Osteocyte (in vitro differentiated cells): ENCODE data around the gene TENM4. TPM values are rescaled to one million over a fixed set of nuclear protein-coding genes. Genes with fewer than 3 reads are reported as not detected.

Source experiments
- DNase-seq: peaks from one replicate; pipeline ENCODE4 v3.0.0; 2021; ENCODE audit warnings: mixed read lengths; ENCODE audit not compliant: unreplicated experiment; ENCODE audit errors: extremely low spot score
- H3K27ac Mint-ChIP-seq: one replicate; pipeline ENCODE4 v1.8.0; 2021; ENCODE audit warnings: mild to moderate bottlenecking, mixed read lengths; ENCODE audit not compliant: unreplicated experiment
- H3K27me3 Mint-ChIP-seq: one replicate; pipeline ENCODE4 v1.8.0; 2021; ENCODE audit warnings: mixed read lengths; ENCODE audit not compliant: unreplicated experiment
- H3K36me3 Mint-ChIP-seq: one replicate; pipeline ENCODE4 v1.8.0; 2021; ENCODE audit warnings: mixed read lengths; ENCODE audit not compliant: unreplicated experiment
- H3K4me1 Mint-ChIP-seq: one replicate; pipeline ENCODE4 v1.8.0; 2021; ENCODE audit warnings: mixed read lengths; ENCODE audit not compliant: unreplicated experiment
- H3K4me3 Mint-ChIP-seq: one replicate; pipeline ENCODE4 v1.8.0; 2021; ENCODE audit warnings: mild to moderate bottlenecking, moderate library complexity, mixed read lengths; ENCODE audit not compliant: unreplicated experiment
- H3K9me3 Mint-ChIP-seq: one replicate; pipeline ENCODE4 v1.8.0; 2021; ENCODE audit warnings: mixed read lengths; ENCODE audit not compliant: unreplicated experiment
- total RNA-seq: library from RNA; stranded (reverse); gene quantifications from 2 replicates; pipeline ENCODE4 v1.2.1, GENCODE V29; 2021
- TF ChIP-seq, protein P1 (sequence below): fragments of 200-600 bp; sonication (generic); IDR thresholded peaks from 2 replicates; pipeline ENCODE4 v1.5.0; 2021; ENCODE audit warnings: antibody characterized with exemption, mild to moderate bottlenecking, moderate library complexity

The TENM4 gene
- total RNA-seq, 1 donor from 2014 or later: 74.1 TPM

GRCh38 chr11:78630155-78630554 is 810.7 kb downstream of the TENM4 start:
- Mint-ChIP-seq H3K27ac (no peak overlapping the region), H3K36me3 (peaks cover 6% of the 10 kb centered on the region), H3K4me1 (no peaks in the 10 kb centered on the region)

GRCh38 chr11:78622666-78623065 is 818.2 kb downstream of the TENM4 start:
- Mint-ChIP-seq H3K9me3 (peaks cover 12% of the 10 kb centered on the region), H3K27ac (no peak overlapping the region), H3K36me3 (peaks cover 7% of the 10 kb centered on the region), H3K4me3 (no peak overlapping the region), H3K4me1 (no peaks in the 10 kb centered on the region), H3K27me3 (peaks cover 36% of the 10 kb centered on the region)
- no peak for DNase-seq
- TF ChIP-seq, protein P1, sequence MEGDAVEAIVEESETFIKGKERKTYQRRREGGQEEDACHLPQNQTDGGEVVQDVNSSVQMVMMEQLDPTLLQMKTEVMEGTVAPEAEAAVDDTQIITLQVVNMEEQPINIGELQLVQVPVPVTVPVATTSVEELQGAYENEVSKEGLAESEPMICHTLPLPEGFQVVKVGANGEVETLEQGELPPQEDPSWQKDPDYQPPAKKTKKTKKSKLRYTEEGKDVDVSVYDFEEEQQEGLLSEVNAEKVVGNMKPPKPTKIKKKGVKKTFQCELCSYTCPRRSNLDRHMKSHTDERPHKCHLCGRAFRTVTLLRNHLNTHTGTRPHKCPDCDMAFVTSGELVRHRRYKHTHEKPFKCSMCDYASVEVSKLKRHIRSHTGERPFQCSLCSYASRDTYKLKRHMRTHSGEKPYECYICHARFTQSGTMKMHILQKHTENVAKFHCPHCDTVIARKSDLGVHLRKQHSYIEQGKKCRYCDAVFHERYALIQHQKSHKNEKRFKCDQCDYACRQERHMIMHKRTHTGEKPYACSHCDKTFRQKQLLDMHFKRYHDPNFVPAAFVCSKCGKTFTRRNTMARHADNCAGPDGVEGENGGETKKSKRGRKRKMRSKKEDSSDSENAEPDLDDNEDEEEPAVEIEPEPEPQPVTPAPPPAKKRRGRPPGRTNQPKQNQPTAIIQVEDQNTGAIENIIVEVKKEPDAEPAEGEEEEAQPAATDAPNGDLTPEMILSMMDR: no peak

More at GRCh38 chr11:78630155-78630554, 810.7 kb downstream of the TENM4 start:
- TF ChIP-seq, protein P1: no peak
- Mint-ChIP-seq H3K9me3 (peaks cover 37% of the 10 kb centered on the region), H3K4me3 (no peak overlapping the region), H3K27me3 (peaks cover 39% of the 10 kb centered on the region)
- DNase-seq: no peak

DNA sequence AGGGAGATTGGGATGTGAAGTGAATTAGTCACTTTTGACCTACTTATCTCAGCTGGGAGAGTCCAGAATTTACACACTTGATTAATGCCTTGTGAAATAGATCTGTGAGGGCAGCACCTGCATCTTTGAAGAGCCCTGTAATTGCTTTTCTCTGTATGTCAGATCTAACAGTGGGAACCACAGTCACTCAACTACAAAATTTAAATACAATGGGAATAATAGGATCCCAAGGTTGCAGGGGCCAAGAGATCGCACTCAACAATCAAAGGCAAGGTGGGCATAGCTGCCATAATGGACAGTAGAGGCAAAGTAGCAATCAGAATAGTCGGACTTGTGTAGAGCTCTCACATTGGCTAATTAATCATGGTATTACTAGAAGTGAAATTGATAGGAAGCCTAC is 820.7 kb downstream of the TENM4 start:
- no peak overlapping the region for H3K27ac Mint-ChIP-seq
- no peaks in the 10 kb centered on the region for H3K4me1 Mint-ChIP-seq
- peaks cover 21% of the 10 kb centered on the region for H3K27me3 Mint-ChIP-seq
- H3K9me3 Mint-ChIP-seq: peaks cover 9% of the 10 kb centered on the region
- H3K36me3 Mint-ChIP-seq: peaks cover 4% of the 10 kb centered on the region
- no peak for DNase-seq
- TF ChIP-seq, protein P1: no peak
- no peak overlapping the region for H3K4me3 Mint-ChIP-seq

GRCh38 chr11:78615724-78616123 is 825.1 kb downstream of the TENM4 start:
- H3K36me3 Mint-ChIP-seq: peaks cover 4% of the 10 kb centered on the region
- peaks cover 9% of the 10 kb centered on the region for H3K9me3 Mint-ChIP-seq
- no peaks in the 10 kb centered on the region for H3K4me1 Mint-ChIP-seq
- TF ChIP-seq, protein P1: no peak
- DNase-seq: no peak
- H3K4me3 Mint-ChIP-seq: no peak overlapping the region
- no peak overlapping the region for H3K27ac Mint-ChIP-seq
- H3K27me3 Mint-ChIP-seq: peaks cover 26% of the 10 kb centered on the region

DNA sequence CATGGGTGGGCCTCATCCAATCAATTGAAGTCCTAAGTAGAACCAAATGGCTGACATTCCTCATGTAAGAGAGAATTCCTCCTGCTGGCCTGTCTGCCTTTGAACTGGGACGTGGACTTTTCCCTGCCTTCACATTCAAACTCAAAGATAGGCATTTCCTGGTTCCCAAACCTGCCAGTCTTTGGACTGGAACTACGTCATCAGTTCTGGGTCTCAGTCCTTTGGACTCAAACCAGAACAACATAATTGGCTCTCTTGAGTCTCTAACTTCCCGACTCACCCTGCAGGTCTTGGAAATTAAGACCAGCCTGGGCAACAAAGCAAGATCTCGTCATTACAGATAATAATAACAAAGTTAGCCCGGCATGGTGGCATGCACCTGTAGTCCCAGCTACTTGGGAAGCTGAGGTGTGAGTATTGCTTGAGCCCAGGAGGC is 827.4 kb downstream of the TENM4 start:
- H3K36me3 Mint-ChIP-seq: no peaks in the 10 kb centered on the region
- H3K4me3 Mint-ChIP-seq: no peak overlapping the region
- H3K9me3 Mint-ChIP-seq: no peaks in the 10 kb centered on the region
- H3K27me3 Mint-ChIP-seq: peaks cover 25% of the 10 kb centered on the region
- TF ChIP-seq, protein P1: no peak
- no peaks in the 10 kb centered on the region for H3K4me1 Mint-ChIP-seq
- no peak for DNase-seq
- no peak overlapping the region for H3K27ac Mint-ChIP-seq
